A549 (cell line): ENCODE data around the gene EXOC1.

ENCODE experiments used
- CTCF ChIP-seq: fragments of >200 bp; sonication (Bioruptor Twin); formaldehyde crosslinking; IDR thresholded peaks from 3 replicates; pipeline ENCODE4 v1.5.1; 2016
- HDAC2 ChIP-seq: fragments of 200-600 bp; sonication (generic); IDR thresholded peaks from 2 replicates; pipeline ENCODE4 v1.6.1; 2016
- JUN ChIP-seq, 2 experiments: fragments of >200 bp; sonication (Bioruptor Twin); formaldehyde crosslinking; IDR thresholded peaks; 2 replicates in 1 of 2; 3 replicates in 1 of 2; pipeline ENCODE4 v1.6.1; 2016 to 2017
- KDM5A ChIP-seq: fragments of 200-600 bp; sonication (generic); IDR thresholded peaks from 2 replicates; pipeline ENCODE4 v1.6.1; 2016; ENCODE audit warnings: antibody characterized with exemption, mild to moderate bottlenecking
- MYC ChIP-seq: IDR thresholded peaks from 2 replicates; pipeline ENCODE4 v1.6.1; 2012; ENCODE audit warnings: mild to moderate bottlenecking, inconsistent platforms, low read length, improper control_type of control experiment, borderline replicate concordance
- POLR2AphosphoS2 ChIP-seq: conservative IDR thresholded peaks from 2 replicates; pipeline ENCODE4 v1.6.1; 2012; ENCODE audit warnings: low read length, improper control_type of control experiment, inconsistent platforms
- RAD21 ChIP-seq, 2 experiments: fragments of >200 bp in 1 of 2; sonication (Bioruptor Twin) in 1 of 2; formaldehyde crosslinking in 1 of 2; IDR thresholded peaks in 1 of 2; conservative IDR thresholded peaks in 1 of 2; 2 replicates in 1 of 2; 3 replicates in 1 of 2; pipeline ENCODE4 v1.6.1; 2012 to 2018; ENCODE audit warnings: inconsistent platforms in 1 of 2
- REST ChIP-seq: fragments of 200-600 bp; sonication (generic); IDR thresholded peaks from 2 replicates; pipeline ENCODE4 v1.6.1; 2016; ENCODE audit warnings: antibody characterized with exemption, mild to moderate bottlenecking, moderate library complexity

GRCh38 chr4:55819634-55820033 lies 33.8 kb upstream of the EXOC1 start, which contains the start of gene EXOC1L:
- TF ChIP-seq MYC (no peak), JUN (IDR thresholded peaks at IDR 0.05) (no peak), POLR2AphosphoS2 (no peak), CTCF (no peak), KDM5A (no peak), RAD21 (conservative IDR thresholded peaks at IDR 0.05 in 1 of 2, IDR thresholded peaks at IDR 0.05 in 1 of 2) (no peak), HDAC2 (no peak), REST (no peak)
